Breast epithelium (tissue), 3 donors: ENCODE measurements around the gene BRAT1.

Source experiments
- POLR2A ChIP-seq: fragments of 450-650 bp; IDR thresholded peaks from one replicate; pipeline ENCODE4 v1.6.1; 2016; ENCODE audit warnings: antibody characterized with exemption, mild to moderate bottlenecking, moderate library complexity
- POLR2AphosphoS5 ChIP-seq, 3 donors: sonication (generic); formaldehyde crosslinking; IDR thresholded peaks; one replicate each; pipeline ENCODE4 v1.6.1; 2017; ENCODE audit warnings: antibody characterized with exemption in 3 of 3
- TF ChIP-seq, protein P1 (sequence below), 3 donors: fragments of 450-650 bp; IDR thresholded peaks; one replicate each; pipeline ENCODE4 v1.5.1; 2016 to 2017; ENCODE audit warnings: antibody characterized with exemption in 3 of 3, mild to moderate bottlenecking in 3 of 3, moderate library complexity in 3 of 3

DNA sequence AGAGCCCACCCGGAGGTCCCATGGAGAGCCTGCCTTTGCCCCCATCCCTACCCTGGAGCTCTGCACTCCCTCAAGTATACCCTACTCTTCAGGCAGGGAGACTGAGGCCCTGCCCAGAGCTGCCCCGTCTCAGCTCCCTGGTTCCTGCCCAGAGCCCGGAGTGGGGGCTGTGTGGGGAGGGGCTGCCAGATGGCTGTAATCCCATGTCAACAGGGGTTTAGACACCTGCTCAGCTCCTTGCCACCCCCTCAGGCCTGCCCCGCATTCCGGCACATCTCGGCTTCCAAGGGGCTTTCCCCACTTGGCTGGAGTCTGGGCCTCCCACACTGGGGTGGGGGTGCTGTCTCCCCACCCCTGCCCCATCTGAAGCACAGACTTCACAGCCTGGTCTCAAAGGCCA lies 56.6 kb downstream of the BRAT1 start:
- TF ChIP-seq, protein P1, sequence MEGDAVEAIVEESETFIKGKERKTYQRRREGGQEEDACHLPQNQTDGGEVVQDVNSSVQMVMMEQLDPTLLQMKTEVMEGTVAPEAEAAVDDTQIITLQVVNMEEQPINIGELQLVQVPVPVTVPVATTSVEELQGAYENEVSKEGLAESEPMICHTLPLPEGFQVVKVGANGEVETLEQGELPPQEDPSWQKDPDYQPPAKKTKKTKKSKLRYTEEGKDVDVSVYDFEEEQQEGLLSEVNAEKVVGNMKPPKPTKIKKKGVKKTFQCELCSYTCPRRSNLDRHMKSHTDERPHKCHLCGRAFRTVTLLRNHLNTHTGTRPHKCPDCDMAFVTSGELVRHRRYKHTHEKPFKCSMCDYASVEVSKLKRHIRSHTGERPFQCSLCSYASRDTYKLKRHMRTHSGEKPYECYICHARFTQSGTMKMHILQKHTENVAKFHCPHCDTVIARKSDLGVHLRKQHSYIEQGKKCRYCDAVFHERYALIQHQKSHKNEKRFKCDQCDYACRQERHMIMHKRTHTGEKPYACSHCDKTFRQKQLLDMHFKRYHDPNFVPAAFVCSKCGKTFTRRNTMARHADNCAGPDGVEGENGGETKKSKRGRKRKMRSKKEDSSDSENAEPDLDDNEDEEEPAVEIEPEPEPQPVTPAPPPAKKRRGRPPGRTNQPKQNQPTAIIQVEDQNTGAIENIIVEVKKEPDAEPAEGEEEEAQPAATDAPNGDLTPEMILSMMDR (IDR thresholded peaks at IDR 0.05): no peak
- TF ChIP-seq POLR2A: no peak
- TF ChIP-seq POLR2AphosphoS5 (IDR thresholded peaks at IDR 0.05): no peak
